Cardiac fibroblast (primary cell): ENCODE data around the gene REP15.

Experiments used
- DNase-seq, 2 donors: peaks; one replicate each; pipeline versions ENCODE4 v3.0.0 to v3.0.0-alpha.2; 2010; ENCODE audit warnings: low read depth in 2 of 2
- H3K4me3 ChIP-seq, 2 donors: replicated peaks in 1 of 2; 1 replicate in 1 of 2; 2 replicates in 1 of 2; pipeline ENCODE4 v1.5.1; 2011; ENCODE audit warnings: low read depth in 2 of 2, low read length in 2 of 2, mild to moderate bottlenecking in 2 of 2, moderate library complexity in 1 of 2
- CTCF ChIP-seq: IDR thresholded peaks from one replicate; pipeline ENCODE4 v1.5.1; 2011; ENCODE audit warnings: low read depth, mild to moderate bottlenecking, low read length, inconsistent platforms

The REP15 gene

GRCh38 chr12:27680619-27681018 lies 15.6 kb upstream of the REP15 start:
- no peak overlapping the region for H3K4me3 ChIP-seq
- TF ChIP-seq CTCF = no peak
- DNase-seq = no peak

GRCh38 chr12:27682534-27682933 lies 13.7 kb upstream of the REP15 start:
- no peak for TF ChIP-seq CTCF
- peak in 1 of 2 donors; percentile 66 for DNase-seq
- H3K4me3 ChIP-seq = no peak overlapping the region

GRCh38 chr12:27685274-27685673 lies 11.0 kb upstream of the REP15 start:
- TF ChIP-seq CTCF = no peak
- no peak for DNase-seq

GRCh38 chr12:27686147-27686546 lies 10.1 kb upstream of the REP15 start:
- no peak overlapping the region for H3K4me3 ChIP-seq
- no peak for TF ChIP-seq CTCF
- DNase-seq = no peak

More at GRCh38 chr12:27685274-27685673, 11.0 kb upstream of the REP15 start:
- H3K4me3 ChIP-seq = no peak overlapping the region

GRCh38 chr12:27688671-27689070 lies 7.6 kb upstream of the REP15 start:
- no peak for DNase-seq
- H3K4me3 ChIP-seq = no peak overlapping the region
- TF ChIP-seq CTCF = no peak

- no peak for TF ChIP-seq CTCF
- H3K4me3 ChIP-seq = no peak overlapping the region
Observed at GRCh38 chr12:27689558-27690180, 6.6 kb upstream of the REP15 start.

GRCh38 chr12:27693403-27693802 lies 2.8 kb upstream of the REP15 start:
- TF ChIP-seq CTCF = no peak
- DNase-seq = no peak
- H3K4me3 ChIP-seq = no peak overlapping the region

More at GRCh38 chr12:27689558-27690180, 6.6 kb upstream of the REP15 start:
- no peak for DNase-seq
